ENCODE measurements around the gene SLC35F1. TPM values are rescaled to one million over a fixed set of nuclear protein-coding genes. Genes with fewer than 3 reads are reported as not detected.

The SLC35F1 gene
- total and polyA plus RNA-seq, 8 donors: under 0.01 to 6.8 (median 0.38) TPM; not detected in 2

- Histone ChIP-seq H3K27me3 (no peaks in the 10 kb centered on the region), H3K36me3 (no peaks in the 10 kb centered on the region), H3K27ac (no peak overlapping the region), H3K4me1 (no peaks in the 10 kb centered on the region), H3K4me3 (no peak overlapping the region), H3K9me3 (no peaks in the 10 kb centered on the region)
- 49 to 81% (median 58%) methylated on average over 1 of the region's 1 CpG for WGBS, 5 donors
- TF ChIP-seq POLR2AphosphoS5 (IDR thresholded peaks at IDR 0.05) (no peak), EP300 (IDR thresholded peaks at IDR 0.05) (no peak), POLR2A (IDR thresholded peaks at IDR 0.05) (no peak), CTCF (IDR thresholded peaks at IDR 0.05) (no peak)
- intact Hi-C loops (cut with DNase I; ENCODE audit: low total_unique reads): no loop called here
- DNase-seq: no peak
Observed at GRCh38 chr6:118200160-118200559, 293.1 kb downstream of the SLC35F1 start.

GRCh38 chr6:118202517-118202916 is 295.5 kb downstream of the SLC35F1 start:
- Histone ChIP-seq H3K36me3 (no peaks in the 10 kb centered on the region), H3K4me3 (no peak overlapping the region), H3K9me3 (no peaks in the 10 kb centered on the region), H3K27me3 (no peaks in the 10 kb centered on the region), H3K4me1 (no peaks in the 10 kb centered on the region), H3K27ac (no peak overlapping the region)
- no peak for DNase-seq
- intact Hi-C loops (cut with DNase I; ENCODE audit: low total_unique reads): no loop called here
- TF ChIP-seq POLR2A (IDR thresholded peaks at IDR 0.05): no peak
- TF ChIP-seq EP300 (IDR thresholded peaks at IDR 0.05): no peak
- TF ChIP-seq POLR2AphosphoS5 (IDR thresholded peaks at IDR 0.05): no peak
- 71 to 88% (median 73%) methylated on average over 1 of the region's 1 CpG for WGBS, 5 donors

- Histone ChIP-seq H3K27ac (no peak overlapping the region), H3K9me3 (no peaks in the 10 kb centered on the region), H3K4me1 (no peaks in the 10 kb centered on the region), H3K4me3 (no peak overlapping the region), H3K36me3 (no peaks in the 10 kb centered on the region), H3K27me3 (no peaks in the 10 kb centered on the region)
- intact Hi-C loops (cut with DNase I; ENCODE audit: low total_unique reads): no loop called here
- TF ChIP-seq POLR2A (IDR thresholded peaks at IDR 0.05) (no peak), EP300 (IDR thresholded peaks at IDR 0.05) (no peak), CTCF (IDR thresholded peaks at IDR 0.05) (no peak), POLR2AphosphoS5 (IDR thresholded peaks at IDR 0.05) (no peak)
- peak in 1 of 2 donors; percentile 19 for DNase-seq
Observed at GRCh38 chr6:118203545-118203944, 296.5 kb downstream of the SLC35F1 start.

- WGBS, 5 donors: 36 to 61% (median 41%) methylated on average over 1 of the region's 1 CpG
- intact Hi-C loops (cut with DNase I; ENCODE audit: low total_unique reads): no loop called here
- Histone ChIP-seq H3K36me3 (no peaks in the 10 kb centered on the region), H3K27me3 (no peaks in the 10 kb centered on the region), H3K4me1 (no peaks in the 10 kb centered on the region), H3K9me3 (no peaks in the 10 kb centered on the region), H3K4me3 (no peak overlapping the region), H3K27ac (no peak overlapping the region)
- TF ChIP-seq CTCF (IDR thresholded peaks at IDR 0.05) (no peak), POLR2AphosphoS5 (IDR thresholded peaks at IDR 0.05) (no peak), EP300 (IDR thresholded peaks at IDR 0.05) (no peak), POLR2A (IDR thresholded peaks at IDR 0.05) (no peak)
- no peak for DNase-seq
Observed at GRCh38 chr6:118206221-118206620, 299.2 kb downstream of the SLC35F1 start.

GRCh38 chr6:118207947-118208346 is 300.9 kb downstream of the SLC35F1 start:
- intact Hi-C loops (cut with DNase I; ENCODE audit: low total_unique reads): no loop called here

More at GRCh38 chr6:118207947-118208346, 300.9 kb downstream of the SLC35F1 start:
- Histone ChIP-seq H3K4me3 (no peak overlapping the region), H3K4me1 (no peaks in the 10 kb centered on the region), H3K27me3 (no peaks in the 10 kb centered on the region), H3K9me3 (no peaks in the 10 kb centered on the region), H3K27ac (no peak overlapping the region), H3K36me3 (no peaks in the 10 kb centered on the region)
- WGBS, 5 donors: 79 to 96% (median 91%) methylated on average over 10 of the region's 10 CpGs
- no peak for TF ChIP-seq EP300 (IDR thresholded peaks at IDR 0.05)
- TF ChIP-seq CTCF (IDR thresholded peaks at IDR 0.05): no peak
- no peak for TF ChIP-seq POLR2A (IDR thresholded peaks at IDR 0.05)
- no peak for TF ChIP-seq POLR2AphosphoS5 (IDR thresholded peaks at IDR 0.05)
- DNase-seq: no peak
